K562 (cell line): ENCODE data around the gene CD19. TPM values are rescaled to one million over a fixed set of nuclear protein-coding genes. Genes with fewer than 3 reads are reported as not detected.

Source experiments
- E2F3 ChIP-seq: fragments of 250-450 bp; sonication (Bioruptor Pico); IDR thresholded peaks from 2 replicates; pipeline ENCODE4 v1.4.0; 2020; ENCODE audit warnings: mild to moderate bottlenecking
- HDAC2 ChIP-seq: fragments of 450-650 bp; IDR thresholded peaks from 2 replicates; pipeline ENCODE4 v1.6.1; 2016; ENCODE audit warnings: mild to moderate bottlenecking
- HDAC3 ChIP-seq: fragments of 450-650 bp; IDR thresholded peaks from 2 replicates; pipeline ENCODE4 v1.6.1; 2018; ENCODE audit warnings: borderline replicate concordance, mild to moderate bottlenecking, moderate library complexity; ENCODE audit not compliant: partially characterized antibody
- ILF3 ChIP-seq: fragments of 450-650 bp; IDR thresholded peaks from 2 replicates; pipeline ENCODE4 v1.6.1; 2018; ENCODE audit warnings: antibody characterized with exemption, mild to moderate bottlenecking, moderate library complexity, borderline replicate concordance
- MCM7 ChIP-seq, 2 experiments: fragments of 450-650 bp; IDR thresholded peaks; 2 replicates each; pipeline ENCODE4 v1.6.1; 2016 to 2018
- PHF20 ChIP-seq: fragments of 450-650 bp; IDR thresholded peaks from 2 replicates; pipeline ENCODE4 v1.6.1; 2018; ENCODE audit not compliant: partially characterized antibody
- POLR3G ChIP-seq: IDR thresholded peaks from 2 replicates; pipeline ENCODE4 v1.6.1; 2011; ENCODE audit not compliant: insufficient read length, insufficient replicate concordance; ENCODE audit errors: extremely low read depth
- SNIP1 ChIP-seq: fragments of 450-650 bp; IDR thresholded peaks from 2 replicates; pipeline ENCODE4 v1.7.1; 2017; ENCODE audit warnings: low read depth, mild to moderate bottlenecking
- SP2 ChIP-seq: IDR thresholded peaks from 2 replicates; pipeline ENCODE4 v1.6.1; 2011; ENCODE audit warnings: mild to moderate bottlenecking, low read depth, low read length, moderate library complexity; ENCODE audit not compliant: poor library complexity, severe bottlenecking; ENCODE audit errors: extremely low read depth
- STAT5A ChIP-seq: IDR thresholded peaks from 2 replicates; pipeline ENCODE4 v1.6.1; 2012; ENCODE audit warnings: low read length, inconsistent platforms, borderline replicate concordance
- STAT5B ChIP-seq: fragments of 250-450 bp; sonication (Bioruptor Pico); IDR thresholded peaks from 2 replicates; pipeline ENCODE4 v1.8.0; 2021; ENCODE audit warnings: mild to moderate bottlenecking, inconsistent platforms
- TCF7 ChIP-seq: sonication (generic); IDR thresholded peaks from 2 replicates; pipeline ENCODE4 v1.6.1; 2016; ENCODE audit warnings: antibody characterized with exemption, borderline replicate concordance
- TRIM28 ChIP-seq: fragments of 450-650 bp; IDR thresholded peaks from 2 replicates; pipeline ENCODE4 v1.6.1; 2017
- ZBTB17 ChIP-seq: fragments of 450-650 bp; formaldehyde crosslinking; IDR thresholded peaks from 2 replicates; pipeline ENCODE4 v1.4.0; 2020; ENCODE audit warnings: mild to moderate bottlenecking
- ZNF121 ChIP-seq: sonication (generic); formaldehyde crosslinking; conservative IDR thresholded peaks from 2 replicates; pipeline ENCODE4 v1.8.0; 2022; ENCODE audit warnings: missing genetic modification reagents
- ZNF174 ChIP-seq: fragments of 250-450 bp; sonication (Bioruptor Pico); IDR thresholded peaks from 2 replicates; pipeline ENCODE4 v1.4.0; 2020; ENCODE audit warnings: mild to moderate bottlenecking
- ZNF311 ChIP-seq: fragments of 250-450 bp; sonication (Bioruptor Pico); IDR thresholded peaks from 2 replicates; pipeline ENCODE4 v1.4.0; 2020; ENCODE audit warnings: mild to moderate bottlenecking, moderate library complexity
- ZNF77 ChIP-seq: fragments of 250-450 bp; sonication (Bioruptor Pico); IDR thresholded peaks from 2 replicates; pipeline ENCODE4 v1.5.0; 2020
- polyA plus RNA-seq, 8 experiments: library from polyadenylated mRNA; depleted of rRNA in 4 of 8; stranded (reverse) in 5 of 8; unstranded in 3 of 8; fragments of >200 nt; fragmentation: Nextera tagmentation in 2 of 8; fragmentation: Illumina TruSeq in 1 of 8; extraction: Ambion mirVana in 2 of 8; extraction: Trizol in 1 of 8; gene quantifications; 2 replicates each; pipeline versions ENCODE4 v1.2.1 to v1.2.3, GENCODE V29; 2011 to 2014; ENCODE audit warnings: inconsistent platforms in 1 of 8, missing spikeins in 1 of 8
- total RNA-seq, 7 experiments: library from RNA; depleted of rRNA in 6 of 7; stranded (reverse); fragments of >200 nt in 6 of 7; fragmentation: Illumina TruSeq in 2 of 7; extraction: Trizol in 2 of 7; gene quantifications; 2 replicates each; pipeline versions ENCODE4 v1.2.1 to v1.2.3, GENCODE V29; 2011 to 2021; ENCODE audit warnings: low replicate concordance in 1 of 7
- TF ChIP-seq, protein P1 (sequence below): sonication (generic); formaldehyde crosslinking; IDR thresholded peaks from 2 replicates; pipeline ENCODE4 v1.8.0; 2023; ENCODE audit warnings: mild to moderate bottlenecking, missing genetic modification reagents
- TF ChIP-seq, protein P2 (sequence below): fragments of 450-650 bp; IDR thresholded peaks from 2 replicates; pipeline ENCODE4 v1.6.1; 2017; ENCODE audit warnings: antibody characterized with exemption, mild to moderate bottlenecking
- TF ChIP-seq, protein P3 (sequence below): IDR thresholded peaks from 3 replicates; pipeline ENCODE4 v1.6.1; 2011; ENCODE audit warnings: borderline replicate concordance, mild to moderate bottlenecking; ENCODE audit not compliant: insufficient read length, insufficient read depth
- TF ChIP-seq, protein P4 (sequence below): fragments of 250-450 bp; sonication (Bioruptor Pico); IDR thresholded peaks from 2 replicates; pipeline ENCODE4 v1.4.0; 2020; ENCODE audit warnings: borderline replicate concordance

The CD19 gene
- total and polyA plus RNA-seq, 9 of the 15 experiments (the other 6 are each of a cell fraction or from before 2014, with no cell fraction given) = 0.27 to 3.7 (median 2.0) TPM; not detected in 1

- TF ChIP-seq, protein P1, sequence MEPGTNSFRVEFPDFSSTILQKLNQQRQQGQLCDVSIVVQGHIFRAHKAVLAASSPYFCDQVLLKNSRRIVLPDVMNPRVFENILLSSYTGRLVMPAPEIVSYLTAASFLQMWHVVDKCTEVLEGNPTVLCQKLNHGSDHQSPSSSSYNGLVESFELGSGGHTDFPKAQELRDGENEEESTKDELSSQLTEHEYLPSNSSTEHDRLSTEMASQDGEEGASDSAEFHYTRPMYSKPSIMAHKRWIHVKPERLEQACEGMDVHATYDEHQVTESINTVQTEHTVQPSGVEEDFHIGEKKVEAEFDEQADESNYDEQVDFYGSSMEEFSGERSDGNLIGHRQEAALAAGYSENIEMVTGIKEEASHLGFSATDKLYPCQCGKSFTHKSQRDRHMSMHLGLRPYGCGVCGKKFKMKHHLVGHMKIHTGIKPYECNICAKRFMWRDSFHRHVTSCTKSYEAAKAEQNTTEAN = no peak
- TF ChIP-seq, protein P2, sequence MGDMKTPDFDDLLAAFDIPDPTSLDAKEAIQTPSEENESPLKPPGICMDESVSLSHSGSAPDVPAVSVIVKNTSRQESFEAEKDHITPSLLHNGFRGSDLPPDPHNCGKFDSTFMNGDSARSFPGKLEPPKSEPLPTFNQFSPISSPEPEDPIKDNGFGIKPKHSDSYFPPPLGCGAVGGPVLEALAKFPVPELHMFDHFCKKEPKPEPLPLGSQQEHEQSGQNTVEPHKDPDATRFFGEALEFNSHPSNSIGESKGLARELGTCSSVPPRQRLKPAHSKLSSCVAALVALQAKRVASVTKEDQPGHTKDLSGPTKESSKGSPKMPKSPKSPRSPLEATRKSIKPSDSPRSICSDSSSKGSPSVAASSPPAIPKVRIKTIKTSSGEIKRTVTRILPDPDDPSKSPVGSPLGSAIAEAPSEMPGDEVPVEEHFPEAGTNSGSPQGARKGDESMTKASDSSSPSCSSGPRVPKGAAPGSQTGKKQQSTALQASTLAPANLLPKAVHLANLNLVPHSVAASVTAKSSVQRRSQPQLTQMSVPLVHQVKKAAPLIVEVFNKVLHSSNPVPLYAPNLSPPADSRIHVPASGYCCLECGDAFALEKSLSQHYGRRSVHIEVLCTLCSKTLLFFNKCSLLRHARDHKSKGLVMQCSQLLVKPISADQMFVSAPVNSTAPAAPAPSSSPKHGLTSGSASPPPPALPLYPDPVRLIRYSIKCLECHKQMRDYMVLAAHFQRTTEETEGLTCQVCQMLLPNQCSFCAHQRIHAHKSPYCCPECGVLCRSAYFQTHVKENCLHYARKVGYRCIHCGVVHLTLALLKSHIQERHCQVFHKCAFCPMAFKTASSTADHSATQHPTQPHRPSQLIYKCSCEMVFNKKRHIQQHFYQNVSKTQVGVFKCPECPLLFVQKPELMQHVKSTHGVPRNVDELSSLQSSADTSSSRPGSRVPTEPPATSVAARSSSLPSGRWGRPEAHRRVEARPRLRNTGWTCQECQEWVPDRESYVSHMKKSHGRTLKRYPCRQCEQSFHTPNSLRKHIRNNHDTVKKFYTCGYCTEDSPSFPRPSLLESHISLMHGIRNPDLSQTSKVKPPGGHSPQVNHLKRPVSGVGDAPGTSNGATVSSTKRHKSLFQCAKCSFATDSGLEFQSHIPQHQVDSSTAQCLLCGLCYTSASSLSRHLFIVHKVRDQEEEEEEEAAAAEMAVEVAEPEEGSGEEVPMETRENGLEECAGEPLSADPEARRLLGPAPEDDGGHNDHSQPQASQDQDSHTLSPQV = no peak
- TF ChIP-seq STAT5A (no peak), HDAC3 (no peak), ILF3 (no peak), TRIM28 (no peak), ZNF174 (CRISPR knock-in tag) (no peak), E2F3 (CRISPR knock-in tag) (no peak), SNIP1 (no peak), PHF20 (peak; percentile 57), TCF7 (no peak), MCM7 (IDR thresholded peaks at IDR 0.05) (no peak), ZNF77 (no peak), ZNF121 (CRISPR knock-in tag) (no peak), SP2 (peak; percentile 94), POLR3G (no peak), STAT5B (no peak), ZBTB17 (CRISPR knock-in tag) (no peak), HDAC2 (no peak), ZNF311 (CRISPR knock-in tag) (no peak)
- TF ChIP-seq, protein P3, sequence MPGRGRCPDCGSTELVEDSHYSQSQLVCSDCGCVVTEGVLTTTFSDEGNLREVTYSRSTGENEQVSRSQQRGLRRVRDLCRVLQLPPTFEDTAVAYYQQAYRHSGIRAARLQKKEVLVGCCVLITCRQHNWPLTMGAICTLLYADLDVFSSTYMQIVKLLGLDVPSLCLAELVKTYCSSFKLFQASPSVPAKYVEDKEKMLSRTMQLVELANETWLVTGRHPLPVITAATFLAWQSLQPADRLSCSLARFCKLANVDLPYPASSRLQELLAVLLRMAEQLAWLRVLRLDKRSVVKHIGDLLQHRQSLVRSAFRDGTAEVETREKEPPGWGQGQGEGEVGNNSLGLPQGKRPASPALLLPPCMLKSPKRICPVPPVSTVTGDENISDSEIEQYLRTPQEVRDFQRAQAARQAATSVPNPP = no peak
- TF ChIP-seq, protein P4, sequence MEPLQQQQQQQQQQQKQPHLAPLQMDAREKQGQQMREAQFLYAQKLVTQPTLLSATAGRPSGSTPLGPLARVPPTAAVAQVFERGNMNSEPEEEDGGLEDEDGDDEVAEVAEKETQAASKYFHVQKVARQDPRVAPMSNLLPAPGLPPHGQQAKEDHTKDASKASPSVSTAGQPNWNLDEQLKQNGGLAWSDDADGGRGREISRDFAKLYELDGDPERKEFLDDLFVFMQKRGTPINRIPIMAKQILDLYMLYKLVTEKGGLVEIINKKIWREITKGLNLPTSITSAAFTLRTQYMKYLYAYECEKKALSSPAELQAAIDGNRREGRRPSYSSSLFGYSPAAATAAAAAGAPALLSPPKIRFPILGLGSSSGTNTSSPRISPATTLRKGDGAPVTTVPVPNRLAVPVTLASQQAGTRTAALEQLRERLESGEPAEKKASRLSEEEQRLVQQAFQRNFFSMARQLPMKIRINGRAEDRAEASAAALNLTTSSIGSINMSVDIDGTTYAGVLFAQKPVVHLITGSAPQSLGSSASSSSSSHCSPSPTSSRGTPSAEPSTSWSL (CRISPR knock-in tag) = no peak
Observed at GRCh38 chr16:28950648-28951409, 19.1 kb downstream of the CD19 start, which contains the start of gene NFATC2IP (continued).
